CD4-positive, alpha-beta T cell (primary cell): ENCODE measurements around the gene FAM227B. TPM values are rescaled to one million over a fixed set of nuclear protein-coding genes. Genes with fewer than 3 reads are reported as not detected.

ENCODE experiments used
- ATAC-seq: fragments of 200-7000 bp; cut with Tn5 transposase; one replicate; pipeline ENCODE4 v1.10.0; 2022; ENCODE audit warnings: mild to moderate bottlenecking; ENCODE audit not compliant: poor library complexity
- CTCF ChIA-PET: fragments of 350-600 bp; sonication (Branson Sonifier 250); formaldehyde crosslinking; loops from one replicate; lab custom pipeline; 2021; ENCODE audit warnings: antibody characterized with exemption, inconsistent platforms; lab: Charles Lee
- POLR2A ChIA-PET: fragments of 350-600 bp; sonication (Branson Sonifier 250); formaldehyde crosslinking; loops from one replicate; lab custom pipeline; 2021; ENCODE audit warnings: antibody characterized with exemption, inconsistent platforms; lab: Charles Lee
- DNase-seq, 14 experiments: peaks; one replicate each; pipeline ENCODE4 v3.0.0-alpha.2; 2013 to 2020; ENCODE audit warnings: mixed read lengths in 2 of 14
- H3K27ac ChIP-seq, 2 donors: one replicate each; pipeline versions ENCODE4 v1.5.1 to v1.7.0; 2013; ENCODE audit warnings: low read length in 2 of 2, low read depth in 1 of 2, mild to moderate bottlenecking in 1 of 2
- H3K27me3 ChIP-seq, 2 experiments: 1 replicate in 1 of 2; 2 replicates in 1 of 2; pipeline versions ENCODE4 v1.6.1 to v1.7.0; 2013; ENCODE audit warnings: low read length in 2 of 2, control low read depth in 1 of 2, mild to moderate bottlenecking in 1 of 2, moderate library complexity in 1 of 2; ENCODE audit not compliant: insufficient read depth in 2 of 2, control insufficient read depth in 1 of 2
- H3K36me3 ChIP-seq: one replicate; pipeline ENCODE4 v1.6.1; 2013; ENCODE audit warnings: low read length, control low read depth; ENCODE audit not compliant: insufficient read depth
- H3K4me1 ChIP-seq: one replicate; pipeline ENCODE4 v1.6.1; 2013; ENCODE audit warnings: low read length, control low read depth; ENCODE audit not compliant: insufficient read depth
- H3K4me3 ChIP-seq: one replicate; pipeline ENCODE4 v1.5.1; 2013; ENCODE audit warnings: mild to moderate bottlenecking, low read length, moderate library complexity
- H3K9me3 ChIP-seq, 2 experiments: 1 replicate in 1 of 2; 2 replicates in 1 of 2; pipeline versions ENCODE4 v1.6.1 to v1.7.0; 2013; ENCODE audit warnings: low read length in 2 of 2, mild to moderate bottlenecking in 2 of 2, control low read depth in 1 of 2, moderate library complexity in 1 of 2; ENCODE audit not compliant: control insufficient read depth in 1 of 2, insufficient read depth in 1 of 2
- H3K27ac Mint-ChIP-seq: one replicate; pipeline ENCODE4 v1.8.0; 2020; ENCODE audit warnings: mixed read lengths
- H3K27me3 Mint-ChIP-seq: one replicate; pipeline ENCODE4 v1.8.0; 2021; ENCODE audit warnings: mixed read lengths
- H3K36me3 Mint-ChIP-seq: one replicate; pipeline ENCODE4 v1.8.0; 2021; ENCODE audit warnings: low read depth, mixed read lengths
- H3K4me1 Mint-ChIP-seq: one replicate; pipeline ENCODE4 v1.8.0; 2021; ENCODE audit warnings: low read depth, mixed read lengths
- H3K4me3 Mint-ChIP-seq: one replicate; pipeline ENCODE4 v1.8.0; 2020; ENCODE audit warnings: mild to moderate bottlenecking, mixed read lengths
- H3K9me3 Mint-ChIP-seq: one replicate; pipeline ENCODE4 v1.8.0; 2020; ENCODE audit warnings: mixed read lengths
- CTCF ChIP-seq: fragments of 200-600 bp; IDR thresholded peaks from one replicate; pipeline ENCODE4 v1.8.0; 2022; ENCODE audit warnings: antibody characterized with exemption, mild to moderate bottlenecking
- intact Hi-C, 2 experiments: fragments of 100-400 bp; cut with DNase I in 1 of 2; cut with micrococcal nuclease in 1 of 2; formaldehyde crosslinking; loops; one replicate each; pipeline versions ENCODE4 v1.15.1 to v1.9.0; 2023 to 2025; cut with DNase I, micrococcal nuclease
- total RNA-seq, 174 experiments: library from RNA in 2 of 174; stranded (reverse) in 2 of 174; gene quantifications; one replicate each; pipeline ENCODE4 v1.2.3 and lab custom pipeline; 2021 to 2026

Gene FAM227B
- total RNA-seq, 2 experiments from 2014 or later: 3.0 to 4.4 TPM

GRCh38 chr15:49387471-49387870 is 233.1 kb downstream of the FAM227B start:
- intact Hi-C loops: no loop called here
- no peaks in the 10 kb centered on the region for H3K9me3 Mint-ChIP-seq

GRCh38 chr15:49383266-49383665 is 237.4 kb downstream of the FAM227B start:
- H3K4me1 ChIP-seq: no peaks in the 10 kb centered on the region
- ATAC-seq (no peak), DNase-seq (no peak)
- Mint-ChIP-seq H3K27ac (no peak overlapping the region), H3K36me3 (no peaks in the 10 kb centered on the region), H3K4me1 (no peaks in the 10 kb centered on the region), H3K9me3 (no peaks in the 10 kb centered on the region), H3K27me3 (peaks cover 5% of the 10 kb centered on the region), H3K4me3 (no peak overlapping the region)
- ChIA-PET CTCF (no interaction called here), POLR2A (no interaction called here)
- intact Hi-C loops: no loop called here
- H3K4me3 ChIP-seq: no peak overlapping the region
- H3K36me3 ChIP-seq: no peaks in the 10 kb centered on the region
- H3K27me3 ChIP-seq: no peaks in the 10 kb centered on the region
- H3K27ac ChIP-seq: no peak overlapping the region
- H3K9me3 ChIP-seq: no peaks in the 10 kb centered on the region
- no peak for TF ChIP-seq CTCF

More at GRCh38 chr15:49387471-49387870, 233.1 kb downstream of the FAM227B start:
- ChIA-PET POLR2A (no interaction called here), CTCF (no interaction called here)
- Histone ChIP-seq H3K4me1 (no peaks in the 10 kb centered on the region), H3K27me3 (no peaks in the 10 kb centered on the region), H3K36me3 (no peaks in the 10 kb centered on the region), H3K4me3 (no peak overlapping the region), H3K27ac (no peak overlapping the region), H3K9me3 (no peaks in the 10 kb centered on the region)
- Mint-ChIP-seq H3K4me3 (no peak overlapping the region), H3K36me3 (no peaks in the 10 kb centered on the region), H3K4me1 (no peaks in the 10 kb centered on the region), H3K27ac (no peak overlapping the region), H3K27me3 (no peaks in the 10 kb centered on the region)
- no peak for TF ChIP-seq CTCF
- DNase-seq (no peak), ATAC-seq (no peak)

GRCh38 chr15:49382394-49382793 is 238.2 kb downstream of the FAM227B start:
- Histone ChIP-seq H3K27ac (no peak overlapping the region), H3K27me3 (no peaks in the 10 kb centered on the region), H3K4me3 (no peak overlapping the region), H3K4me1 (no peaks in the 10 kb centered on the region), H3K36me3 (no peaks in the 10 kb centered on the region), H3K9me3 (no peaks in the 10 kb centered on the region)
- ChIA-PET CTCF (no interaction called here), POLR2A (no interaction called here)
- peaks cover 2% of the 10 kb centered on the region for H3K9me3 Mint-ChIP-seq
- TF ChIP-seq CTCF: no peak
- DNase-seq (no peak), ATAC-seq (no peak)
- intact Hi-C loops: no loop called here
- H3K4me3 Mint-ChIP-seq: no peak overlapping the region
- peaks cover 5% of the 10 kb centered on the region for H3K27me3 Mint-ChIP-seq
- no peaks in the 10 kb centered on the region for H3K36me3 Mint-ChIP-seq
- no peaks in the 10 kb centered on the region for H3K4me1 Mint-ChIP-seq
- no peak overlapping the region for H3K27ac Mint-ChIP-seq
